Erythroblast (primary cell): ENCODE results near the gene BGLAP.

Source experiments
- GATA1 ChIP-seq: IDR thresholded peaks from 2 replicates; pipeline ENCODE4 v1.6.1; 2011; ENCODE audit warnings: low read depth, mild to moderate bottlenecking, control low read depth, low read length, moderate library complexity
- POLR2A ChIP-seq: IDR thresholded peaks from 2 replicates; pipeline ENCODE4 v1.6.1; 2011; ENCODE audit warnings: mild to moderate bottlenecking, low read length

DNA sequence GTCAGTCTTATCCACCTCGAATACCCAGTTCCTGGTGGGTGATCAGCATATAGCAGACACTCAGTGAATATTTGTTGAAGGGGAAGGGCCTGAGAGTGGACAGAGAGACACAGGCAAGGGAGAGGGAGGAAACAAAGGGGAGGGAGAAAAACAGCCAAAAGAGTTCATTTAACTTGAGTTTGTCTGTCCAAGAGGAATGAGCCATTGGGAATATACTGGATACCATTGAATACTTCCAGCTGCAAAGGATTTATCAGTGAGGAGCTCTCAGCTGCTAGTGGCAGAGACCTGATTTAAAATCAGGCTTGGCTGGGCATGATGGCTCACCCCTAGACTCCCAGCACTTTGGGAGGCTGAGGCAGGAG is 11.5 kb upstream of the BGLAP start:
- TF ChIP-seq POLR2A (no peak), GATA1 (no peak)
